Umbilical cord (tissue), 2 donors: Measurements from ENCODE around the gene FRMPD4. TPM values are rescaled to one million over a fixed set of nuclear protein-coding genes. Genes with fewer than 3 reads are reported as not detected.

Experiments used
- DNase-seq: peaks from one replicate; pipeline ENCODE4 v3.0.0-alpha.2; 2015; ENCODE audit warnings: low spot score
- total RNA-seq: library from RNA; depleted of rRNA; stranded (reverse); fragments of >200 nt; gene quantifications from one replicate; pipeline ENCODE4 v1.2.3, GENCODE V29; 2014; ENCODE audit warnings: low replicate concordance; ENCODE audit not compliant: insufficient read depth

FRMPD4 gene
- total RNA-seq, 1 donor from 2014 or later = 4.6 TPM

DNA sequence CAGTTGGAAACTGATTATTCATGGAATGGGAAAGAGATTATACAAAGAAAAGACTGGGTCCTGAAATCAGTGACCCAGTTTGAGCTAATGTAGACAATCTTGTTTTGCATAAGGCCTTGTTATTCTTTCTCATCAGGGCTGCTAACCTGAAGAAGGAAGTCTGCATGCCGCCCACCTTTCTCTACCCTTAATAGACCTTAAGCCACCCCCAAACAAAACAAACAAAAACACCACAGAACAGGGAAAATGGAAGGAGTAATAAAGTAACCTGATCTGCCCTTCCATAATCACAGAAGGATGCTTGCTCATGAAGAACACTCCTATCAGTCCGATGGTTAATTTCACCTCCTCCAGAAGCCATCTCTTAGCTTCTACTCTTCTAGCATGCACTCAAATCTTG lies 288.1 kb downstream of the FRMPD4 start:
- DNase-seq = no peak

- DNase-seq = no peak
Measured at GRCh38 chrX:12434493-12434892, 296.2 kb downstream of the FRMPD4 start.

GRCh38 chrX:12439416-12439815 lies 301.1 kb downstream of the FRMPD4 start:
- no peak for DNase-seq

DNA sequence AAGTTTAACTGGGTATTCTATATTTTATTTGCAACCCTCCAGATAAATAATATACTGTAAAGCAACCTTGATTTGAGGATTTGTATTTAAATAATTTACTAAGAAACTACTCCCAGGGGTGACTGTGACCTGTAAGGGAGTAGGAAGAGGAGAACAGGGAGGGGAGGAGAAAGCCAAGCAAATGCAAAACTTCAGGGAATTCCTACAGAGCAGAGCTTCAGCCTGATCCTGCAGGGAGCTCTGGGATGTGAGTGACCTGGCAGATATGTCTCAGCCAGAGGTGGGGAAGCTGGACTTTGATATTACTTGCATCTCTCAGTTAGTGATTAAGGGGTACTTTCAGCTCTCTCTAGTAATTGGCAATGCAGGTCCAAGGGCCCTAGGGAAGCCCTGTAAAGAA lies 302.0 kb downstream of the FRMPD4 start:
- DNase-seq = no peak

DNA sequence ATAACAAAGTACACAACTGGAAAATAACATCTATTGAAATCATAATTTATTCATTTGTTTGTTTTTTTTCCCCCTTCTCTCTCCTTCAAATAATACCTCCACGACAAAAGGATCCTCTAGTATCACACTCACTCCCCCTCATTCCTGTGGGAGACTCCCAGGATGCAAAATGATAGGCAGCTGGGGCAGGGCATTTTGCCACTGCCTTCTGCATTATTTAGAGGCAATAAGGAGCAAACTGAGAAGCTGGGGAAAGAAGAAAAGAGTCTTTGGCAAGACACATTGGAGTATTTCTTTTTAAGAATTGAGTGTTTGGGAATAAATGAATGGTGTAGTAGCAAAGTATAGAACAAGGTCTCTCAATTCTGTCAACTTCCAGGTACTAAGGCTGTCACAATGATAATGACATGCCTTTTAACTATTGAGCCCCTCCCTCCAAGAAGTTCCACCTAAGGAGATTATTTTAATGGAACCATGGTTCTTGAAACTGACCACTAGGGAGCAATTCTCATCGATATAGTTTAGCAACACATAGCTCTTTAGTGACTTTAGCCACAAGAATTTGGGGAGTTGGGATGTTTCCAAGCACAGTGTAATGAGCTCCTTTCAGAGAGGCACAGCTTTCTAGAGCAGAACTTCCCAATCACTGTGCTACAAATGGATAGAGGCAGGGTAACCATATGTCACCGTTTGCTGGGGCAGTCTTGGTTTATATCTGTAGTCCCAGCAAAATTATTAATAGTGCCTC lies 303.3 kb downstream of the FRMPD4 start:
- peak; percentile 12 for DNase-seq

DNA sequence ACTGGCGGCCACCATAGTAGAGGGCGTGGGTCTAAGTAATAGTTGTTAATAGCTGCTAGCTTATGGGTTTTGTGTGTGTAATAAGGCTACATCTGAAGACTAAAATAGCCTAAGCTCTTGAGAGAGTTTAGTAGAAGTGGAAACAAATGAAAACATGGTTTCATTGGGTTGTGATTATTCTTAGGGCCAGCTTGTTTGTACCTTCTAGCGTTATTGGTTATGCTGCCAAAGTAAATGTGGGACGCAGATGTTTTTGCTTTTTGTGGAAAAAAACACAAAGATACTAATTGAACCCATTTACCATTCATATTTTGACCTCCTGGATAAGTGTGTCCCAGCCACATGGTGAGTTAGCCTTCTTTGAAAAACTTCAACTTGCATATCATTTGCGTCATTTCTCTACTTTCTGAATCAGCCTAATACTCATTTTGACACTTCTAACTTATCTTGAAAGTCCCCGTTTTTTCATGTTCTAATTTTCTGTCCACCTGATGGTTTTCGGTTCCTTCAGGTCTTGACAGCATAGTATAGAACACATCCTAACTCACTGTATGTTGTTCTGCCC lies 305.3 kb downstream of the FRMPD4 start:
- no peak for DNase-seq

- DNase-seq = no peak
Measured at GRCh38 chrX:12446342-12447075, 308.2 kb downstream of the FRMPD4 start.

GRCh38 chrX:12447448-12448064 lies 309.3 kb downstream of the FRMPD4 start:
- DNase-seq = peak; percentile 30

DNA sequence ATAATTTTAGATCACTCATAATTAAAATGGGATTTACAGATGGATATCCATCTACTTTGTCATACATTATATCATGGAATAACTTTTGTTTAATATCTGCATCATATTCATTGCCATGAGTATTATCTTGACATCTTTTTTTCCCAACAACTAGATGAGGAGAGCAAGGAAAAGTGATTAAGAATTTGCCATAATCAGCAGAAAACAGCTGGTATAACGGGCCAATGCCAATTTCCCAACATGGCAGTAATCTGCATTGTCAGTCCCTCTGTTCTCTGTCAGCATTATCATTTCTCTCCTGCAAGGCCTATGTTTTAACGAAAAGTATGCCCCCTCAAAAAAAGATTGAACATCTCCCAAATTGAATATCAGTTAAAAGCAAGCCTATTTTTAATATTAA lies 314.0 kb downstream of the FRMPD4 start:
- no peak for DNase-seq

DNA sequence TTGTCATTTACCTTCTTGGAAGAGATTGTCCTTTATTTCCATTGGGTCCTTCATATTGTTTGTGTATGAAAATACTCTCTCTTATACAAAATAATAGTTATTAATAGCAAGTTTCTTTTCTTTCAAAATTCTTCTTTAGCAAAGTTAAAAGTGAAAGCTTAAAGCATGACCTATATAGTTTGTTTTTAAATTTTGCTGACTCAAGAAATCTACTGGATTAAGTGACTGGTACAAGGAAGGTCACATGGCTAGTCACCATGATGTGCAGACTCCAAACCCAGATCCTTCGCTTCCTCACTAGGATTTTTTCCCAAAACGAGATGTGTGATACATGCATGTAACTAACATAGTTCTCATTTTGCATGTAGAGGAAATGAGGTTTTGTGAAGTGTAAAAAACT lies 322.7 kb downstream of the FRMPD4 start:
- no peak for DNase-seq

DNA sequence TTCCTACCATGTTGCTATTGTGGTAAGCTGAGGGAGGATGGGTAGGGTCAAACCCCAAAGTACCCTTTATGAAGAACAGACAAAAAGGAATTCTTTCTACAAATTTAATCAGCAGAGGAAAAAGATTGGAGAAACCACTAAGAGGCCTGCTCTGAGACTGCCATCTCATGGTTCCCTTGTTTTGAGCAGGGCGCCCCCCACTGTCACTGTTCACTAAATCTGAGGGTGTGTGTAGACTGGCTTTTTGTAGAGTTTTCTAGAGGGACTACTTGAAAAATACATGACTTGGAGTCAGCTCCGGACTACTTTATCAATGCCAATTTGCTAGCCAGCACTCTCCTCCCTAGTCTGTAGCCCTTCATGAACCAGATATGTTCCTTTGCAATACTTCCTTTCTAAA lies 324.8 kb downstream of the FRMPD4 start:
- no peak for DNase-seq

- no peak for DNase-seq
Measured at GRCh38 chrX:12463873-12464272, 325.6 kb downstream of the FRMPD4 start.

DNA sequence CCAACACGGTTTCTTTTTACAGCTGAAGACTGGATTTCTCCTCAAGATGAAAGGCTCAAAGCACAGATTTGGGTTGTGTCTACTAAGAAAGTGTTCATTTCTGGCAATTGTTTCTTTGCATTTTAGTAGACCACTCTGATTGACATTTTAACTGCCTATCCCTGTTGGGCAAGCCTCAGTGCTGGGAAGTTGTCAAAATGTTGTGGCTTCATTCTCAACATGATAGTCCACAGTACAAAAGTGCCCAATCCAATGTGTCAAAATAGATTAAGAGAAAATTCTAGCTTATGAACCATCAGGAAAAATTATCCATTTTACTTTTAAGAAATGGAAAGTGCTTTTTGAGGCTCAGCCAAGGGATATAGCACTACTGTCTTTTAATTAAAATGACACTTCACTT lies 329.0 kb downstream of the FRMPD4 start:
- no peak for DNase-seq

GRCh38 chrX:12469296-12469695 lies 331.0 kb downstream of the FRMPD4 start:
- DNase-seq = no peak

DNA sequence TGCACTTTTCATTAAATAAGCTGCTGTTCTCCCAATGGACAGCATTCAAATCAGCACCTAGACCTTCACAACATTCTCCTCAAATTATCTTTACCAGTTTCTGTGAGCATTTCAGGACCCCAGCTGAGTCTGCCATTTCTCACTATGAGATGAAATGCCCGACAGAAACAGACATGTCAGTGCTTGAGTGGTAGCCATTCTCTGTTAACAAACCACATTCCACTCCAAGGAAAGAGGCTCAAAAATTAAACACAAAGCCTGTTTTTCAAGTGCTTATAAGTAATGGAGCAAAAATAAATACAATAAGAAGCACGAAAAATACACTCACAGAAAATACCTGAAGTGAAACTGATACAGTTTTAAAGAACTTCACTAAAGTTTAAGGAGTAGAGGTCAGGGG lies 332.8 kb downstream of the FRMPD4 start:
- DNase-seq = peak; percentile 17

- DNase-seq = no peak
Measured at GRCh38 chrX:12480956-12481355, 342.7 kb downstream of the FRMPD4 start.

GRCh38 chrX:12488220-12488619 lies 349.9 kb downstream of the FRMPD4 start:
- DNase-seq = no peak

GRCh38 chrX:12488771-12489170 lies 350.5 kb downstream of the FRMPD4 start:
- no peak for DNase-seq

DNA sequence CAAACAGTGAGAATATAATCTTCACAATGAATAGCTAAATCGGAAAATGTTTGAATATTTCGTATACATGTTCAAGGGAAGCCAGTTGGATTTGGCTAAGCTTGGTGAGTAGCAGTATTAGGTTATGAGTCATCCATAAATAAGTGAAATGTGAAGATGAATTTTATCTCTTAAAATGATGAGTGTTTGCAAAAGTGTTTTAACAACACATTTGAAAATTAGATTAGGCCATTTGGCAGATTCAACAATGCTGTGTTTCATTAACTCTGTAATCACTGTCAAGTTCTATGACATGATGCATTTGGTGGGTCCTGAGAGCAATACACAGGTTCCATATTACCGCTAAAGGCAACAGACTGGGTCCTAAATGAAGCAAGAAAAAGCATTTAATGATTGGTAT lies 351.1 kb downstream of the FRMPD4 start:
- DNase-seq = peak; percentile 4

DNA sequence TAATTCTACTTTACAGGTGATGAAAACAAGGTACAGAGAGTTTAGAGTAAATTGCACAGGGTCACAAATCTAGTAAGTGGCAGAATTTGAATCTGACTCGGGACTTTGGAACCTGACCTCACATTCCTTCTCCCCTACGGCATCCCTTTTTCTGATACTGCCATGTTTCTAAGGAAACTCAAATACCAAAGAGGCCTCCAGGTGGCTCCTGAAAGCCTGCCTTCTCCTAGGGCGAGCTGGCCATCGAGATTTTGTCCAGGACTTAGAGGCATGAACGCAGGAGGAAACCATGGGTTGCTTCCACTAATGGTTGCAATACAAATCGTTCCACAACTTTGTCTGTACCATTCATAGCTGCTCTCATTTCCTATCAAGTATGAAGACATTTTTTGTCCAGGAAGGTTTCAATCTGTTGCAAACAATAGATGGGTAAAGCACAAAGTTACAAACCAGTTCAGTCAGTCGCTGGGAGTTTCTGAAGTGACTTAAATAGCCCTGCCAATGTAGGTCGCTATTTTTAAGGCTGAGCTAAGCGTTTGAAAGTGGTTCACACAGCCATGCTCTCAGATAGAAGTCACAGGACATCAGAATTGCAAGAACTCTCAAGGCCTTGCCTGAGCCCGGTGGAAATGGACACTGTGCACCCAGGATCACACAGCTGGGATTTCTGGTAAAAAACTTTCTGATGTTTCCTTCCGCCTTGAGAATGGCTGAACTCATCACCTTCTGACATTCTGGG lies 356.3 kb downstream of the FRMPD4 start:
- DNase-seq = no peak

GRCh38 chrX:12496343-12496742 lies 358.1 kb downstream of the FRMPD4 start:
- DNase-seq = no peak
